Omental fat pad (tissue), 4 donors: ENCODE results near the gene KIAA0930. TPM values are rescaled to one million over a fixed set of nuclear protein-coding genes. Genes with fewer than 3 reads are reported as not detected.

Experiments used
- ATAC-seq: fragments of 150-250 bp; one replicate; pipeline ENCODE4 v1.9.1; 2016; ENCODE audit warnings: mild to moderate bottlenecking, moderate library complexity; ENCODE audit not compliant: low FRiP score
- DNase-seq: peaks from one replicate; pipeline ENCODE4 v3.0.0-alpha.2; 2019; ENCODE audit warnings: low spot score
- CTCF ChIP-seq, 3 donors: fragments of 450-650 bp; IDR thresholded peaks; one replicate each; pipeline ENCODE4 v1.5.1; 2016 to 2017; ENCODE audit warnings: antibody characterized with exemption in 3 of 3, mild to moderate bottlenecking in 3 of 3, moderate library complexity in 2 of 3
- total RNA-seq, 4 donors: library from RNA; depleted of rRNA; stranded (reverse); fragments of >200 nt; gene quantifications; one replicate each; pipeline ENCODE4 v1.1.0, GENCODE V29; 2016

The KIAA0930 gene
- total RNA-seq, 4 donors from 2014 or later, result 27.4 to 58.8 (median 50.2) TPM

- ATAC-seq (no peak), DNase-seq (no peak)
- no peak for TF ChIP-seq CTCF (IDR thresholded peaks at IDR 0.05)
Observed at GRCh38 chr22:45211848-45212247, 28.8 kb downstream of the KIAA0930 start.

GRCh38 chr22:45211435-45211834 is 29.3 kb downstream of the KIAA0930 start:
- DNase-seq (no peak), ATAC-seq (no peak)
- no peak for TF ChIP-seq CTCF (IDR thresholded peaks at IDR 0.05)

GRCh38 chr22:45210991-45211390 is 29.7 kb downstream of the KIAA0930 start:
- no peak for ATAC-seq
- no peak for TF ChIP-seq CTCF (IDR thresholded peaks at IDR 0.05)
- DNase-seq, result no peak

GRCh38 chr22:45210577-45210976 is 30.1 kb downstream of the KIAA0930 start:
- ATAC-seq, result no peak
- no peak for DNase-seq
- no peak for TF ChIP-seq CTCF (IDR thresholded peaks at IDR 0.05)

GRCh38 chr22:45210174-45210573 is 30.5 kb downstream of the KIAA0930 start:
- no peak for DNase-seq
- no peak for ATAC-seq
- TF ChIP-seq CTCF (IDR thresholded peaks at IDR 0.05), result no peak

GRCh38 chr22:45208993-45209838 is 31.5 kb downstream of the KIAA0930 start:
- no peak for TF ChIP-seq CTCF (IDR thresholded peaks at IDR 0.05)
- no peak for DNase-seq
- no peak for ATAC-seq

- no peak for TF ChIP-seq CTCF (IDR thresholded peaks at IDR 0.05)
- ATAC-seq (no peak), DNase-seq (no peak)
Observed at GRCh38 chr22:45208696-45208992, 32.0 kb downstream of the KIAA0930 start.
